Sigmoid colon (tissue), 7 donors: ENCODE results near the gene SERPINA4. TPM values are rescaled to one million over a fixed set of nuclear protein-coding genes. Genes with fewer than 3 reads are reported as not detected.

Source experiments
- DNase-seq: peaks from one replicate; pipeline ENCODE4 v3.0.0-alpha.2; 2019
- H3K27ac ChIP-seq, 4 donors: fragments of 200-600 bp; sonication (generic); one replicate each; pipeline ENCODE4 v1.5.1; 2016 to 2019; ENCODE audit warnings: mild to moderate bottlenecking in 1 of 4
- H3K27me3 ChIP-seq, 3 donors: fragments of 200-600 bp; sonication (generic); one replicate each; pipeline ENCODE4 v1.5.1; 2019; ENCODE audit warnings: mild to moderate bottlenecking in 1 of 3
- H3K36me3 ChIP-seq, 4 donors: fragments of 200-600 bp; sonication (generic); one replicate each; pipeline ENCODE4 v1.5.1; 2016 to 2019
- H3K4me1 ChIP-seq, 4 donors: fragments of 200-600 bp; sonication (generic); one replicate each; pipeline ENCODE4 v1.5.1; 2017 to 2019
- H3K4me3 ChIP-seq, 4 donors: fragments of 200-600 bp; sonication (generic); one replicate each; pipeline ENCODE4 v1.5.1; 2017 to 2019; ENCODE audit warnings: mild to moderate bottlenecking in 2 of 4, moderate library complexity in 1 of 4
- H3K9me3 ChIP-seq, 4 donors: fragments of 200-600 bp in 3 of 4; sonication (generic) in 3 of 4; one replicate each; pipeline versions ENCODE4 v1.5.1 to v1.6.1; 2013 to 2019
- CTCF ChIP-seq, 4 experiments: fragments of 450-650 bp in 3 of 4; fragments of 200-600 bp in 1 of 4; IDR thresholded peaks; one replicate each; pipeline ENCODE4 v1.5.1; 2016 to 2019; ENCODE audit warnings: antibody characterized with exemption in 4 of 4, mild to moderate bottlenecking in 3 of 4, moderate library complexity in 2 of 4
- EP300 ChIP-seq, 4 donors: sonication (generic); formaldehyde crosslinking; IDR thresholded peaks; one replicate each; pipeline ENCODE4 v1.6.1; 2017; ENCODE audit warnings: antibody characterized with exemption in 4 of 4
- POLR2A ChIP-seq, 2 donors: fragments of 450-650 bp; IDR thresholded peaks; one replicate each; pipeline ENCODE4 v1.6.1; 2016; ENCODE audit warnings: antibody characterized with exemption in 2 of 2, mild to moderate bottlenecking in 2 of 2, moderate library complexity in 2 of 2
- POLR2AphosphoS5 ChIP-seq, 4 donors: sonication (generic); formaldehyde crosslinking; IDR thresholded peaks; one replicate each; pipeline ENCODE4 v1.6.1; 2017; ENCODE audit warnings: antibody characterized with exemption in 4 of 4
- WGBS, 2 donors: extraction: QIAGEN DNeasy Blood & Tissue Kit; methylation state at CpG; one replicate each; pipeline ENCODE4 v1.1.7; 2013; 5-methylcytosine and 5-hydroxymethylcytosine counted together
- intact Hi-C: fragments of 100-400 bp; cut with DNase I; formaldehyde crosslinking; loops from one replicate; pipeline ENCODE4 v1.15.1; 2023
- polyA plus RNA-seq, 3 donors: library from polyadenylated mRNA; stranded (reverse); fragments of 200-250 nt; gene quantifications; one replicate each; pipeline ENCODE4 v1.2.3, GENCODE V29; 2013
- total RNA-seq, 4 donors: library from RNA; depleted of rRNA; stranded (reverse); fragments of >200 nt; gene quantifications; one replicate each; pipeline ENCODE4 v1.1.0, GENCODE V29; 2016
- donor health status: healthy with polysubstance abuse.
- donor health status: Bipolar disorder and iron deficiency.
- donor health status: healthy.

Gene SERPINA4
- total and polyA plus RNA-seq, 7 donors, result not detected

- TF ChIP-seq EP300 (IDR thresholded peaks at IDR 0.05), result no peak
- no peak for TF ChIP-seq CTCF (IDR thresholded peaks at IDR 0.05)
- no peak for TF ChIP-seq POLR2AphosphoS5 (IDR thresholded peaks at IDR 0.05)
- TF ChIP-seq POLR2A (IDR thresholded peaks at IDR 0.05), result no peak
- H3K27ac ChIP-seq, result no peak overlapping the region
- intact Hi-C loops, result no loop called here
- peaks cover 0 to 15% (median 5%) of the 10 kb centered on the region in 3 donors for H3K27me3 ChIP-seq
- H3K36me3 ChIP-seq, result no peaks in the 10 kb centered on the region
- H3K4me3 ChIP-seq, result no peak overlapping the region
- H3K4me1 ChIP-seq, result no peaks in the 10 kb centered on the region
- no peaks in the 10 kb centered on the region for H3K9me3 ChIP-seq
- WGBS, 2 donors, result 84 to 87% methylated on average over 14 of the region's 14 CpGs
- DNase-seq, result no peak
These were observed 12.9 kb upstream of the SERPINA4 start for GRCh38 chr14:94548131-94548998.

GRCh38 chr14:94548999-94549985, 11.9 kb upstream of the SERPINA4 start:
- intact Hi-C loops, result no loop called here
- Histone ChIP-seq H3K9me3 (peaks cover 0 to 6% (median 0%) of the 10 kb centered on the region in 4 donors), H3K36me3 (no peaks in the 10 kb centered on the region), H3K27ac (no peak overlapping the region), H3K27me3 (peaks cover 0 to 11% (median 5%) of the 10 kb centered on the region in 3 donors), H3K4me1 (no peaks in the 10 kb centered on the region), H3K4me3 (no peak overlapping the region)
- 30 to 31% methylated on average over 24 of the region's 24 CpGs for WGBS, 2 donors
- TF ChIP-seq CTCF (IDR thresholded peaks at IDR 0.05) (peak in 3 of 4 experiments; percentile 58 to 85 (median 70)), POLR2A (IDR thresholded peaks at IDR 0.05) (no peak)
- DNase-seq, result no peak

DNA sequence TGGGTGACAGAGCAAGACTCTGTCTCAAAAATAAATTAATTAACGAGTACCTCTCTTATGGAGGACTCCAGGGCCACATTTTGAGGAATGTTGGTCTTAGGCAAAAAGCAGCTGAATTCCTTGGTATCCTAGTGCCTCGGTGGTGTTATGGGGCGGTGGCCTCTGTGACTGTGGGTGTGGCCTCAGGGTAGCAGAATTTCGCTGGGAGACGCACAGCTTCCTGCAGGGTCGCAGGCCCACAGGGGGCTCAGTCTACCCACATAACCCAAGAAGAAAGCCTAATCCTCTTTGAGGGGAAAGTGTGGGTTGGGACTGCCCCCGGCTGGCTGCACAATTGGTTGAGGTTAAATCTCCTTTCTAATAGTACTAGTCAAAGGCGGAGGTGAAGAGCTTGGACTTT, 11.2 kb upstream of the SERPINA4 start:
- DNase-seq, result no peak

DNA sequence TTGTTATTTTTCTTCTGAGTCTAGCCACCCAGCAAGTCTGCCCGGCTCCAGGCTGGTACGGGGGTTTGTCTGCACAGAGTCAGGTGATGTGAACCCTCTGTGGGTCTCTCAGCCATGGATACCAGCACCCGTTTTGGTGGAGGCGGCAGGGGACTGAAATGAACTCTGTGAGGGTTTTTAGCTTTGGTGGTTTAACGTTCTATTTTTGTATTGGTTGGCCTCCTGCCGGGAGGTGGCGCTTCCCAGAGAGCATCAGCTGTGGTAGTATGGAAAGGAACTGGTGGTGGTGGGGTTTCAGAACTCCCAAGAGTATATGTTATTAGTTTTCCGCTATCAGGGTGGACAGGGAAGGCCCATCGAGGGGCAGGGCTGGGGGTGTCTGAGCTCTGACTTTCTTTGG, 5.3 kb upstream of the SERPINA4 start:
- Histone ChIP-seq H3K9me3 (peaks cover 0 to 6% (median 0%) of the 10 kb centered on the region in 4 donors), H3K36me3 (no peaks in the 10 kb centered on the region), H3K27ac (no peak overlapping the region), H3K4me1 (no peaks in the 10 kb centered on the region), H3K4me3 (no peak overlapping the region), H3K27me3 (no peaks in the 10 kb centered on the region)
- intact Hi-C loops, result no loop called here
- WGBS, 2 donors, result 89 to 92% methylated on average over 9 of the region's 9 CpGs
- DNase-seq, result no peak
- TF ChIP-seq EP300 (IDR thresholded peaks at IDR 0.05) (no peak), POLR2A (IDR thresholded peaks at IDR 0.05) (no peak), POLR2AphosphoS5 (IDR thresholded peaks at IDR 0.05) (no peak), CTCF (IDR thresholded peaks at IDR 0.05) (no peak)

More for the DNA sequence above, 11.2 kb upstream of the SERPINA4 start:
- WGBS, 2 donors, result 69 to 77% methylated on average over 8 of the region's 8 CpGs
- intact Hi-C loops, result no loop called here
- no peak overlapping the region for H3K4me3 ChIP-seq
- peaks cover 0 to 10% (median 2%) of the 10 kb centered on the region in 3 donors for H3K27me3 ChIP-seq
- TF ChIP-seq EP300 (IDR thresholded peaks at IDR 0.05), result no peak
- no peak for TF ChIP-seq POLR2AphosphoS5 (IDR thresholded peaks at IDR 0.05)
- TF ChIP-seq CTCF (IDR thresholded peaks at IDR 0.05), result no peak
- TF ChIP-seq POLR2A (IDR thresholded peaks at IDR 0.05), result no peak
- no peak overlapping the region for H3K27ac ChIP-seq
- no peaks in the 10 kb centered on the region for H3K36me3 ChIP-seq
- H3K9me3 ChIP-seq, result peaks cover 0 to 6% (median 0%) of the 10 kb centered on the region in 4 donors
- H3K4me1 ChIP-seq, result no peaks in the 10 kb centered on the region
